Endothelial cell of hepatic sinusoid (primary cell): ENCODE data around the gene ARHGAP1.

Source experiments
- in situ Hi-C: cut with HindIII; loops from 2 replicates; pipeline ENCODE4 v1.10.0; 2017; ENCODE audit warnings: low sequenced_read_pairs

The ARHGAP1 gene

DNA sequence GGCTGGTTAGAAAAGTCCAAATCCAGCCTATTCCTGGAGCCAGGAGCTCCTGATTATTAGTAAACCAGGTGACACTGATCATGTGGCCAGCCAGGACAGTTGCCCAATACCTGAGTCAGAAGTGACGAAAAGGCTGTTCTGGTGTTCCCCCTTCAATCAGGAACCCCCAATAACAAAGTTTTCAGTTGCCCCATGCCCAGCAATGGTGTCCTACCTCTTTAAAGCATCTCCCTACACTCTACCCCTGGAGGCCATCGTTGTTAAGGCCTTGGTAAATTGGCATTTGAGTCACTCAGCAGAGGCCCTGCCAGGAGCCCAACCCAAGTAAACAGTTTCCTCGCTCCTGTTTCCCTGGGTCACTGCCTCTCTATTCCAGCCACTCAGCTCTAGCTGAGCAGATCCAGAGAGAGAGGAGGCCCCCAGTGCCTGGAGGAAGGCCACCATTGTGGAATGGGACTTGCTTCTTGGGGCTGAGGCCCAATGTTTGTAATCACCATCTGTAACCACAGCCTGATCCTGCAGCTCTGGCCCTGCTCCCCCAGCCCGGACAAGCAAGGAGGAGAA is 25.0 kb downstream of the ARHGAP1 start:
- in situ Hi-C loops, result no loop called here

DNA sequence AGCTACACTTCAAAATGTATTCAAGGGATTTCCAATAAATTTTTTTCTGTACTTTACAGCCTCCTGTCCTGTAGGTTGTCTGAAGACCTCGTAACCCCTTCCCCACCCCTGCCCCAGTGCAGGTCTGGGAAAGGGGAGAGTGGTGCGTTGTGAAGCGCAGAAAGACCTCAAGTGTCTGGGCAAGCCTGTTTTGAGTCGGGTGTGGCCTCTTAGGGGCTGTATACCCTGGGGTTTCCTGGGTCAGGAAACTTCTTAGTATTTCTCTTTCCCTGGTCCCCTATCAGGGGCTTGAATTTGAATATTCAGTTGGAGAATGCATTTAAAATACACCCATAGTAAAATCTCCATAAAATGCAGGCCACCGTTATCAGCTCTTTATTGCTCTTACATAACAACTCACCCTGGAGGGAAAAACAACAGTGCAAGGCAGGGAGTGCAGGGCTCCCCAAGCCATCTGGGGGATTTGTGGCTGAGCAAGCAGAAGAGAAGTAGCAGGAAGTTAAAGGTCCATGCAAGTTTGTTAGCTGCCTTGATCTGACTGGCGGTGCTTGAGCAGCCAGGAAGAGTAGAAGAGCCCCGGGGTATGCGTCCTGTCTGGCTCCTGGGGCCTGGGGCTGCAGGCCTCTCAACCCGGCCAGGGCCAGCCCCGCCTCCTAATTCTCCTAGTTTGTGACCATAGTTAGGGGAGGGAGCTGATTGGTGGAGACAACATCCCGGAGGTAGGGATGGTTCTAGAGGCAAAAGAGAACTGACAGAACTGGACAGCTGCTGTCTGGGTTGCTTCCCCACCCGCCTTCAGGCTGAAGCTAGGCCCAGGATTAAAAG is 25.7 kb downstream of the ARHGAP1 start:
- in situ Hi-C loops, result loop anchor here (5.0 kb wide), 1 partner anchor 53 kb away; no protein-coding TSS in a partner anchor

DNA sequence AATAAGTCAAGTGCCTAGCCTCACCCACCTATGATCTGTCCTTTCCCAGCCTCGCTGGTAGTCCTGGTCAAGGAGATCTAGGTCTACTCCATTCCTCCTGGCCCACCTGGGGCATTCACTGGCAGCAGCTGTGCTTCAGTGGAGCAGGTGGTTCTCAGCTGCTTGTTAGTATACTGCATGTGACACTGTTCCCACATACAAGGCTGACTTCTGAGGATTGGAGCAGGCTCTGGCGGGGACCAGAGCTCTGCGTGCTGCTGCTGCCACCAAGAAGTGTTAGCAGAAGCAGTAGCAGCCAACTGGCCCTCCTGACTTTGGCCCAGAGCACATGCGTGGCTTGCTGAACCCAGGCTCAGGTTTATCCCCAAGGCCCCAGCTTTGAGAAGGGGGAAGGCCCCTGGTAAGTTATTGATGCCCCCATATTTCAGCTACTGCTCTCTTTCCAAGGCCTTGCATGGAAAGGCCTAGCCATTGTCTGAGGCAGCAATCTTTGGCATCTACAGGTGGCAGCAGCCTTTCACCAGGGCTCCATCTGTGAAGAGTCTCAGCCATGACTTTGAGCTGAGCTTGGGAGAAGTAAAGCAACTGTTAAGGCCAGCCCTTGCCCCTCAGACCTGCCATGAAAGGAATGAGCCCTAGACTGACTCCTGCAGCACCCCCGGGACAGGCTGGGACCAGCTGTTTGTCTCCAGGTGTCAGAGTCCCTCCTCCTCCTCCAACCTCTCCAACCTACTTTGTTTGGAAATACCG is 26.5 kb downstream of the ARHGAP1 start:
- in situ Hi-C loops, result loop anchor here (5.0 kb wide), 1 partner anchor 53 kb away; no protein-coding TSS in a partner anchor

DNA sequence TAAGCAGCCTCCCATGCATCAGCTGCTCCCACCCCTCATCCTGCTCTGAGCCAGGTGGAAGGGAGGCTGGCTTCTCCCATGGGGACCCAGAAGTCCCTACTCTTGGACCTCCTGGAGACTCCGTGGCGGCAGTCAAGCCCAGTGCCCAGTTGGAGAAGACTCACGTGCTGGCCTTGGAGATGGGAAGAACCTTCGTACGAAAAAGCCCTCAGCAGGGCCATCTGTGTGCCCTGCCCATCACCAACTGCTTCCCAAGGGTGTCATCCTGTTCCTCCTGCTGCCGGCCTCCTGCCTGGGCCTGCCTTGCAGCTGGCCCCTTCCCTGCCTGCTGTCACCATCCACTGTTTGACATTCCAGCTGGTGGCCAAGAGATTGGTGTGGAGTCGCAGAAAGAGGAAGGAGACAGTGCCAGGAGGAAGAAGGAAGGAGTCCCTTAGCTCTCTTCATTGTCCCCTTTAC is 28.0 kb downstream of the ARHGAP1 start:
- in situ Hi-C loops, result loop anchor here (5.0 kb wide), 1 partner anchor 55 kb away; no protein-coding TSS in a partner anchor

DNA sequence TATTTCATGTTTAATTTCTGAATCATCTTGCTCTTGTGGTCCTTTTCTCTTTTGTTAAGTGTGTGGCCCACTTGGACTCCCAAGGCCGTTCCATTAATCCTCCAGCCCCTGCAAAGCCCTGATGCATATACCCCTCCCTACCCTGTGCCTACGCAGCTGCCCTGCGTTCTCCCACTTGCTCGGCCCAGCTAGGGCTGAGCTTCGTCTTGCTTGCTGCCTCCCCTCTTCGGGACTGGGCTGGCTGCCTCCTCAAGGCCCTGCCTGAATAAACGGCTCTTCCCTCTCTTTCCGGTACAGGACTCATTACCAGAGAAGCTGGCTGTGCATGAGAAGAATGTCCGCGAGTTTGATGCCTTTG is 28.5 kb downstream of the ARHGAP1 start:
- in situ Hi-C loops, result loop anchor here (5.0 kb wide), 1 partner anchor 55 kb away; no protein-coding TSS in a partner anchor

DNA sequence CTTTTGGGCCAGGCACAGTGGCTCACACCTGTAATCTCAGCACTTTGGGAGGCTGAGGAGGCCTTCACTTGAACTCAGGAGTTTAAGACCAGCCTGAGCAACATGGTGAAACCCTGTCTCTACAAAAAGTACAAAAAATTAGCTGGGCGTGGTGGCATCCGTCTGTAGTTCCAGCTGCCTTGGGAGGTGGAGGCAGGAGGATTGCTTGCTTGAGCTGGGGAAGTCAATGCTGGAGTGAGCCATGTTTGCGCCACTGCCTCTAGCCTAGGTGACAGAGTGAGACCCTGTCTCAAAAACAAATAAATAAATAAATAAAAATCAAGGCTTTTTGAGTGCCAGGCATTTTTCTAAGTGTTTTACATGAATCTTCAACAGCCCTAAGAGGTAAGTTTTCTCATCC is 29.9 kb downstream of the ARHGAP1 start:
- in situ Hi-C loops, result loop anchor here (5.0 kb wide), 1 partner anchor 57 kb away; no protein-coding TSS in a partner anchor

DNA sequence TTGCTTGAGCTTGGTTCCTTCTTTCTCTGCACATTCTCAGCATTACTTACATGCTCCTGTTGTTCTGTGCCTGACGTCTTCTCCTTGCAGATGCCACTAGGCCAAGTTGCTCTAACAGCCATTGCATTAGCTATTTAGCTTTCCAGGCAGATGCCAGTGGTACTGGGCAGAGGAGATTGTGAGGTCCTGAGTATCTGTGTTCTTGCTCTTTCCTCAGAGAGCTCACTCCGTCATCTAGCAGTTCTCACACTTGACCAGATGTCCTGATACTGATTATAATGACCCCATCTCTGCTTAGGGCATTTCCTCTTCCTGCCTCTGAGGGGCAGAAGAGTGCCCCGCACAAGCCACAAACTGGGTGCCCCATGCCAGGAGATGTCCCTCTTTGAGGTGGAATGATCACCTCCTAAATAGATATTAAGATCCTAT is 30.7 kb downstream of the ARHGAP1 start:
- in situ Hi-C loops, result loop anchor here (5.0 kb wide), 1 partner anchor 58 kb away; no protein-coding TSS in a partner anchor

DNA sequence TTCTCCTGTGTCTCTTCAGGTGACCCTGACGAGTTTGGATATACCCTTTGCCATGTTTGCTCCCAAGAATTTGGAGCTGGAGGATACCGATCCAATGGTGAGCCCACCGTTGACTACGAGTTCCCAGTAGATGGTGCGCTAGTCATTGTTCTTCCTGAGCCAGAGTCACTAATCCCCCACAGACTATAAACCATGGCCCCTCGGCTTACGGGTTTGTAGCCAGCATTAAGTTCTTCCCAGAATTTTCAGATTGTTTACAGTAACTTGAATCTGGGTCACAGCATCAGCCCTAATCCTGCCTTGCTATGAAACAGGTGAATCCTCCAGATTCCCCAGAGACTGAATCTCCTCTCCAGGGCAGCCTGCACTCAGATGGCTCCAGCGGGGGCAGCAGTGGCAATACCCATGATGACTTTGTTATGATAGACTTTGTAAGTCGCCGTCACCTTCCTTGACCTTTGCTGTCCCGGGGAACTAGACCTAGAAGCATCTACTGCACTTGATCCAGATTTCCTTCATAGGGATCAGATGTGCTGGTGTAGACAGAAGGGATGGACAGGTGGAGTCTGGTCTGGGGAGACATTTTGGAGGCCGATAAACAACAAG is 31.8 kb downstream of the ARHGAP1 start:
- in situ Hi-C loops, result no loop called here

DNA sequence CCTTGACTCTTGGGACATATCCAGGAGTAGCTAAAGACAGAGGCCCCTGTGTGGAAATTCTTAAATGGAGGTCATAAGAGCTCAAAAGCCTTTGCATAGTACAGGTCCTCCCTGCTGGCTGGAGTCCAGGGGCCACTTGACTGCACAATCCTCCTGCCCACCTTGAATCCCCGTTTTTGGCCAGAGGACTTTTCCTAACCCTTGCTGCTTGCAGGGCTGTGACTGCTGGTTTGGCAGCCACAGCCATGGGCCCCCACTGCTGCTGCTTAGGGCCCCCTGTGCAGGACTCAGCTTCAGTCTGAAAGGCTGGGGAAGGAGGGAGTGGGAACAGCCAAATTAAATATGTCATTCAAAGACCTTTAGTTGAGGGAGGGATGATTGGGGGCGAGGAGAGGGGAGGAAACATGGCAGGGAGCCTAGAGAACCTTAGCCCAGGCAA is 33.4 kb downstream of the ARHGAP1 start:
- in situ Hi-C loops, result no loop called here

DNA sequence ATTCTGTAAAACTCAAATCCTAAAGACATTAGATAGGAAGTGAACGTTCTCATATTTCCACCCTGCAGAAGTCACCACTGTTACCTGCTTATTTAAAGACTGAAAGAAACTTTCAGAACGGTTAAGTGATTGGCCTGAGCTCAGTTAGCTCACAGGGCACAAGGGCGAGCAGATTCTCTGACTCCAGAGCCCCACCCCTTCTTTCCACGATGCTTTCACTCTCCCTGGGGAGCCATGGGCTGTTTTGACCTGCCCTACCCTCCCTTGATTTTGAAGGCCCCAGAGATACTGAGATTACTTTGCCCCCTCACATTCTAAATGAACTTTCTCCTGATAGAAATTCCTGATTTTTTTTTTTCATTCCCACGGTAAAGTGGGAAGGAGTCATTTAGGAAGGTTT is 33.9 kb downstream of the ARHGAP1 start:
- in situ Hi-C loops, result no loop called here

DNA sequence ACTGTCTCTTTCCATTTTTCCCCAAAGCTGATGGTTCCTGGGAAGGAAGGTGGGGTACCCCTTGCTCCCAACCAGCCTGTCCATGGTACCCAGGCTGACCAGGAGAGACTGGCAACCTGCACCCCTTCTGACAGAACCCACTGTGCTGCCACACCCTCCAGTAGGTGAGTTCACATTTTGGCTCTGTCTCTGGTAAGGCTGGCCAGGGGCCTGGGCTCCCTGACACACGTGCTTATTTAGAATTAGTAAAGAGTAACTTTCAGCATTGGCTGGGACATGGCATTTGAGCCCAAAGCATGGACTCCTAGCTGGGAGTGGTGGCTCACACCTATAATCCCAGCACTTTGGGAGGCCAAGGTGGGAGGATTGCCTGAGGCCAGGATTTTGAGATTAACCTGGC is 35.1 kb downstream of the ARHGAP1 start:
- in situ Hi-C loops, result no loop called here

DNA sequence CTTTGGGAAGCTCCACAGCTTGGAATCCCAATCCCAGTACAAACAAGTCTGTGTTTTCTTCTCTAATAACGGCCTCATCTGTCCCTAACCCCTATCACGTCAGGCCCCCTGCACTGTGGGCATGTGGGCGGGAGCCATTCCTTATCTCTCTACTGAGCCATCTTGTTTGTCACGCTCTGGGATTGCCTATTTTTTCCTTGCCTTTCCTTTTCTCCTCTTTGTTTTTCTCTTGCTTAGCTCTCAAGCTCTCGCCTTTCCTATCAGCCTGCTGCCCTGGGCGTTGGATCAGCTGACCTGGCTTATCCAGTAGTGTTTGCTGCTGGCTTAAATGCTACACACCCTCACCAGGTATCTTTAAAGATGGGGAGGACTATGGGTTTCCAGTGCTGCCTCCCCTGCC is 35.8 kb downstream of the ARHGAP1 start:
- in situ Hi-C loops, result no loop called here

DNA sequence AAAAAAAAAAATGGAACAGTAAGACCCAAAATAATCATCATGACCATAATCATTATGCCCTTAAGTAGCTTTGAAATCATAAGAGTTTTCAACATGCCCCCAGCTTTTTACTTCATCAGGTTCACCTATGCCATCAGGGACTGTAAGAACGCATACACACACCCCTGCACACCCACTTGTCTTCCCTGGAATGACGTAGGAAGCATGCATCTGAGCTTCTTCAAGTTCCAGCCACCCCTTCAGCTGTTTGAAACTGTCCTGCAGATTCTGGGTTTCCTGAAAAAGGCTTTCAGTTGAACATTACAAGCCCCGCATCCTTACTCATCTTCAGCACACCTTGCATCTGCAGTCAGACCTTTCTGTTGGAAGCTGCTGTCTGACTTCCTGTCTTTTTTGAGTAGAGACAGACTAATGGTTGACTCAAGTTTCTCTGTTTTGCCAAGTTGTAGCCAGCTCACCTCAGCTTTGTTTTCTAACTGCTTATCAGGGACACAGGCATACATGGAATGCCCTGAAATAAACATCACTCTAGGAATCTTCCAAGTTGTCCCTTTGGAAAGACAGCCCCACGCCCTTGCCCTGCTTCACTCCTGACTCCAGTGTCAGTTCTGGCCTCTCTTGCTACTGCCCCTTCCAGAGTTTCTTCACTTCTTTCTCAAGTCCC is 37.0 kb downstream of the ARHGAP1 start:
- in situ Hi-C loops, result no loop called here

DNA sequence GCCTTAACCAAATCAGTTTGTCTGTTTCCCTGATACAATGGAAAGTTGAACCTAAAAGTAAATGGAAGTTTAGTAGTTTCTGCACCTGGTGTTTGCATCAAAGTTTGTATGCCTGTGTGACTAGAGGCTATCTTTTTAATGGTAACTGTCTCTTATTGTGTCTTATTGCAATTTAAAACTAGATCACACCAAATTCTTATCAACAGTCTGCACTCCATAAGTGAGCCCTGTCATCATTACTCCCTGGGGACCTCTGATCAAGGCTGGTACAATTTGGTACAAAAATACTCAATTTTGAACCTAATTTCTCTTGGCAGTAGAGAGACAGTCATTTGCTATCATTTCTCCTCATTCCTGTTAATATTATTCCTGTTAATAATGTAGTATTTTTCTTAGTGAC is 38.1 kb downstream of the ARHGAP1 start:
- in situ Hi-C loops, result no loop called here

DNA sequence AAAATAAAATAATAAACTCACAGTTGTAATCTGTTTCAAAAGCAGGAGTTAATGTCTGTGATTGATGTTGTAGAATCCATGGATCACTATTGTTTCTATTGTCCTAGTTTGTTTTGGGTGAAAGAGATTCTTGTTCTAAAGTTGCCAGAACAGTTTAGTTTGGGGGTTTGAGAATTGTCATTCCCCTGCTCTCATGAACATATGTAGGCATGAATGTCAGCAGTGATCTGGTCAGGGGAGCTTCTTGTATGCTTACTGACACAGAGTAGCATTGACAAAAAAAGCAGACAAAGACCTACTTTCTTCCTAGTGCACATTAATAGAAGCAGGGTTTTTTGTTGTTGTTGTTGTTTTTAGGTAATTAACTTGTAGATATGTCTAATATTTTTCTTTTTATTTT is 38.6 kb downstream of the ARHGAP1 start:
- in situ Hi-C loops, result no loop called here

DNA sequence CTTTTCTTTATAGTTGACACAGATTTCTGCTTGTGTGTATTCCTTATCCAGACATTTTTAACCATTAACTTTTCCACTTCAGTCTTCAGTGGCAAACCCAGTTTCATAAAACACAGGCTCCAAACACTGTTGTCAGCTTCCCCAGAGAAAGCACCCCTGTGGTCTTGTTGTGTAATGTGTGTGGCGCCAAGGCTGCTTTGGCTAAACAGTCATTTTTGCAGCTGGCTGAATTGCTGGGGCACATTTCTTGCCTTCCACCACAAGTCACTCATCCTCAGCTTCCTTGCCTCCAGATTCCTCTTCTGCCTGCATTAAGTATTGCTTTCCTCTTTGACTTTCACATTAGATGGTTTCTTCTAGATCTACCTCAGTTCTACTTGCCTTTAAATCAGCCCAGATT is 40.5 kb downstream of the ARHGAP1 start:
- in situ Hi-C loops, result no loop called here

DNA sequence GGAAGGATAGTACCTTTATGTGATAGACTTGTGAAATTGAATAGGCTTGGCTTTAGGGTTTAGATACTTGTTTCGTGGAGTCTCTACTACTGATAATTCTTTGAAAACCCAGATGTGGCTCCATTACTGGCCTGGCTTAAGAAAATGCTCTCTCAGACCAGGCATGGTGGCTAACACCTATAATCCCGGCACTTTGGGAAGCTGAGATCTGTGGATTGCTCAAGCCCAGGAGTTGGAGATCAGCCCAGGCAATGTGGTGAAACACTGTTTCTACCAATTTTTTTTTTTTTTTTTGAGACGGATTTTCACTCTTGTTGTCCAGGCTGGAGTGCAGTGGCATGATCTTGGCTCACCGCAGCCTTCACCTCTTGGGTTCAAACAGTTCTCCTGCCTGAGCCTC is 42.2 kb downstream of the ARHGAP1 start:
- in situ Hi-C loops, result no loop called here

DNA sequence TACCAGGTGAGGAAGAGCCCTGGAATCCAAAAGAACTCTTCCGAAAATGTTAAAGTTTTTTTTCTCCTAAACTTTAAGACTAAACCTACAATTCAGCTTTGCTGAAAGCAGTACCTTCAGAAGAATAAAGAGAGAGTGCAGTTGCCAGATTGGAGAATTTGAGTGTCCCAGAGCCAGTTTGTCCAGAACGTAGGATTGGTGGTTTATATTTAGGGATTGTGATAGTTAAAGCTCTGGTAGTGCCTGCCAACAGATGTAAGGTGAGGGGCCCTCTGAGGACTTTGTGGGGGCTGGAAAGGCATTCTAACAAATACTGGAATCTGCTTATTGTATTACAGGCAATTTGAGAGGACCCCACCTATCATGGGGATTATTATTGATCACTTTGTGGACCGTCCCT is 43.2 kb downstream of the ARHGAP1 start:
- in situ Hi-C loops, result no loop called here

DNA sequence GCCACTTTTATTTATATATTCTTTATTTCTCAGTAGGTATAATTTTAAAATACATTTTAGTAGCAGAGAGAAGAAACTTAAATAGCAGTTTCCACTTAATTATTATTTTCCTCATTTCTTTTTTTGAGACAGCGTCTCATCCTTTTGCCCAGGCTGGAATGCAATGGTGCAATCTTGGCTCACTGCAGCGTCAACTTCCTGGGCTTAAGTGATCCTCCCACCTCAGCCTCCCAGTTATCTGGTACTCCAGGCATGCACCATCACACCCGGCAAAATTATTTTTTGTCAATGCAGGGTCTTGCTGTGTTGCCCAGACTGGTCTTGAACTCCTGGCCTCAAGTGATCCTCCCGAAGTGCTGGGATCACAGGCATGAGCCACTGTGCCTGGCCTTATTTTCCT is 44.8 kb downstream of the ARHGAP1 start:
- in situ Hi-C loops, result no loop called here

DNA sequence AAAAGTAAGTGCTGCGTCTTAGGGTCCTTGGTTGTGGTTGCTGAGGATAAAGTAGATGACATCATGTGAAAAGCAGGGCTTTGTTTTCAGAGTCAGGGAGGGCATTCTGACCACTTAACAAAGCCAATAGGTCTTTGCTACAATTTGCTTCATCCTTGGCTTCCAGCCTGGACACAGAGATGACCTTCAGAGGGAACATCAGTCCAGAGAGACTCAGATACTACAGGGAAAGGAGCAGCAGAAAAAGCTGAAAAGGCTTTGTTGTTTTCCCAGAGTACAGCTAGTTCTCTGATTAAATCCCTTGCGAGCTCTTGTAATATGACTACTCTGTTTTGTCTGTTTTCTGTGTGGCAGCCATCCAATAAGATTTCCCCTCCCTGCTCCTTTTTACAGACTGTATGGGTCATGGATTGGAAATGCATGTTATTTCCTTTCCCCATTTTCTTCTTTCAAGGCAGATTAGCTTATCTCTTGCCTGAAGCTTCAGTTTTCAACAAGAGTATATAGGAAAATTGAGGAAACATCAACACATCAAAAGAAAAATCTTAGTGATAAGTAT is 51.2 kb downstream of the ARHGAP1 start:
- in situ Hi-C loops, result no loop called here
